Liver (tissue), 9 donors: Measurements from ENCODE around the gene TNFAIP6. TPM values are rescaled to one million over a fixed set of nuclear protein-coding genes. Genes with fewer than 3 reads are reported as not detected.
"Not testable (repeated sequence)": the region's sequence is repeated elsewhere in the genome, so short reads cannot be mapped to it uniquely, and the experiment has no call there.

Experiments used
- DNase-seq: peaks from one replicate; pipeline ENCODE4 v3.0.0-alpha.2; 2017; ENCODE audit warnings: low spot score
- H3K27ac ChIP-seq, 2 donors: one replicate each; pipeline ENCODE4 v1.7.0; 2013; ENCODE audit warnings: inconsistent platforms in 2 of 2, low read length in 2 of 2, control low read depth in 1 of 2, low read depth in 1 of 2, mild to moderate bottlenecking in 1 of 2
- H3K27me3 ChIP-seq, 4 donors: one replicate each; pipeline versions ENCODE4 v1.6.1 to v1.7.0; 2013; ENCODE audit warnings: low read length in 3 of 4, inconsistent platforms in 1 of 4, mild to moderate bottlenecking in 1 of 4, moderate library complexity in 1 of 4; ENCODE audit not compliant: control insufficient read depth in 4 of 4, insufficient read depth in 4 of 4
- H3K36me3 ChIP-seq, 4 donors: one replicate each; pipeline versions ENCODE4 v1.6.1 to v1.7.0; 2013; ENCODE audit warnings: low read length in 3 of 4, mild to moderate bottlenecking in 3 of 4, low read depth in 1 of 4, moderate library complexity in 1 of 4; ENCODE audit not compliant: control insufficient read depth in 4 of 4, insufficient read depth in 3 of 4
- H3K4me1 ChIP-seq, 4 donors: one replicate each; pipeline versions ENCODE4 v1.6.1 to v1.7.0; 2013; ENCODE audit warnings: low read length in 3 of 4, mild to moderate bottlenecking in 3 of 4, moderate library complexity in 1 of 4; ENCODE audit not compliant: control insufficient read depth in 4 of 4, insufficient read depth in 4 of 4
- H3K4me3 ChIP-seq, 3 donors: one replicate each; pipeline versions ENCODE4 v1.6.1 to v1.7.0; 2013; ENCODE audit warnings: low read length in 3 of 3, control low read depth in 1 of 3, low read depth in 1 of 3, mild to moderate bottlenecking in 1 of 3
- H3K9ac ChIP-seq, 2 donors: one replicate each; pipeline ENCODE4 v1.7.0; 2013; ENCODE audit warnings: low read length in 2 of 2, mild to moderate bottlenecking in 2 of 2, moderate library complexity in 2 of 2, control low read depth in 1 of 2, low read depth in 1 of 2
- H3K9me3 ChIP-seq, 4 donors: one replicate each; pipeline versions ENCODE4 v1.6.1 to v1.7.0; 2013; ENCODE audit warnings: low read length in 3 of 4; ENCODE audit not compliant: control insufficient read depth in 4 of 4
- ATF3 ChIP-seq: IDR thresholded peaks from 2 replicates; pipeline ENCODE4 v1.6.1; 2016; ENCODE audit warnings: antibody characterized with exemption
- FOXA1 ChIP-seq: IDR thresholded peaks from 2 replicates; pipeline ENCODE4 v1.6.1; 2016; ENCODE audit warnings: antibody characterized with exemption
- FOXA2 ChIP-seq: IDR thresholded peaks from 2 replicates; pipeline ENCODE4 v1.6.1; 2016; ENCODE audit warnings: antibody characterized with exemption
- GABPA ChIP-seq, 2 donors: IDR thresholded peaks in 1 of 2; conservative IDR thresholded peaks in 1 of 2; 2 replicates each; pipeline ENCODE4 v1.6.1; 2016; ENCODE audit warnings: antibody characterized with exemption in 2 of 2, mild to moderate bottlenecking in 1 of 2, moderate library complexity in 1 of 2
- HNF4A ChIP-seq, 2 donors: conservative IDR thresholded peaks; 2 replicates each; pipeline ENCODE4 v1.6.1; 2016; ENCODE audit warnings: antibody characterized with exemption in 2 of 2, mild to moderate bottlenecking in 2 of 2
- JUND ChIP-seq, 2 donors: IDR thresholded peaks; 2 replicates each; pipeline ENCODE4 v1.6.1; 2016; ENCODE audit warnings: antibody characterized with exemption in 2 of 2
- MAX ChIP-seq: IDR thresholded peaks from 2 replicates; pipeline ENCODE4 v1.6.1; 2016; ENCODE audit warnings: antibody characterized with exemption
- NR2F2 ChIP-seq: IDR thresholded peaks from 2 replicates; pipeline ENCODE4 v1.6.1; 2016; ENCODE audit warnings: antibody characterized with exemption
- RAD21 ChIP-seq, 2 donors: IDR thresholded peaks; 2 replicates each; pipeline ENCODE4 v1.6.1; 2016; ENCODE audit warnings: antibody characterized with exemption in 2 of 2, mild to moderate bottlenecking in 2 of 2
- RXRA ChIP-seq, 2 donors: IDR thresholded peaks; 2 replicates each; pipeline ENCODE4 v1.6.1; 2017 to 2018; ENCODE audit warnings: antibody characterized with exemption in 2 of 2, mild to moderate bottlenecking in 1 of 2
- SP1 ChIP-seq: IDR thresholded peaks from 2 replicates; pipeline ENCODE4 v1.6.1; 2018; ENCODE audit warnings: antibody characterized with exemption, mild to moderate bottlenecking
- TAF1 ChIP-seq: conservative IDR thresholded peaks from 2 replicates; pipeline ENCODE4 v1.6.1; 2016; ENCODE audit warnings: antibody characterized with exemption, mild to moderate bottlenecking
- YY1 ChIP-seq: IDR thresholded peaks from 2 replicates; pipeline ENCODE4 v1.6.1; 2016; ENCODE audit warnings: antibody characterized with exemption, mild to moderate bottlenecking
- ZBTB33 ChIP-seq: IDR thresholded peaks from 2 replicates; pipeline ENCODE4 v1.6.1; 2016; ENCODE audit warnings: antibody characterized with exemption
- WGBS: extraction: QIAGEN DNeasy Blood & Tissue Kit; methylation state at CpG from one replicate; pipeline ENCODE4 v1.1.7; 2013; 5-methylcytosine and 5-hydroxymethylcytosine counted together
- polyA plus RNA-seq, 2 donors: library from polyadenylated mRNA; stranded (reverse) in 1 of 2; unstranded in 1 of 2; fragments of 200-250 nt in 1 of 2; fragments of >200 nt in 1 of 2; fragmentation: Nextera tagmentation in 1 of 2; extraction: Ambion mirVana in 1 of 2; gene quantifications; one replicate each; pipeline versions ENCODE4 v1.2.1 to v1.2.3, GENCODE V29; 2013 to 2015
- total RNA-seq, 2 donors: library from RNA; depleted of rRNA; stranded (reverse); fragments of >200 nt; gene quantifications; one replicate each; pipeline ENCODE4 v1.2.3, GENCODE V29; 2014
- donor health status: healthy.
- donor health status: healthy.
- donor health status: healthy.
- donor health status: healthy.
- donor health status: healthy.

The TNFAIP6 gene
- total and polyA plus RNA-seq, 4 donors: 0.17 to 0.28 (median 0.20) TPM

GRCh38 chr2:151337643-151338042, 19.7 kb upstream of the TNFAIP6 start:
- H3K4me1 ChIP-seq: no peaks in the 10 kb centered on the region
- H3K27me3 ChIP-seq: no peaks in the 10 kb centered on the region
- no peaks in the 10 kb centered on the region for H3K9me3 ChIP-seq
- WGBS: 86% methylated on average over 1 of the region's 1 CpG
- no peak for DNase-seq
- no peak overlapping the region for H3K4me3 ChIP-seq
- H3K9ac ChIP-seq: no peak overlapping the region
- H3K27ac ChIP-seq: no peak overlapping the region
- no peaks in the 10 kb centered on the region for H3K36me3 ChIP-seq
- no peak for TF ChIP-seq MAX
- TF ChIP-seq GABPA (IDR thresholded peaks at IDR 0.05 in 1 of 2, conservative IDR thresholded peaks at IDR 0.05 in 1 of 2): no peak
- no peak for TF ChIP-seq ATF3
- TF ChIP-seq RAD21 (IDR thresholded peaks at IDR 0.05): no peak
- no peak for TF ChIP-seq NR2F2
- no peak for TF ChIP-seq HNF4A (conservative IDR thresholded peaks at IDR 0.05)

- H3K27me3 ChIP-seq: no peaks in the 10 kb centered on the region
- H3K4me1 ChIP-seq: no peaks in the 10 kb centered on the region
- no peak overlapping the region for H3K9ac ChIP-seq
- H3K27ac ChIP-seq: no peak overlapping the region
- 88% methylated on average over 3 of the region's 3 CpGs for WGBS
- H3K9me3 ChIP-seq: no peaks in the 10 kb centered on the region
- H3K36me3 ChIP-seq: no peaks in the 10 kb centered on the region
- DNase-seq: no peak
- no peak for TF ChIP-seq RAD21 (IDR thresholded peaks at IDR 0.05)
- TF ChIP-seq YY1: no peak
- no peak for TF ChIP-seq MAX
- TF ChIP-seq ZBTB33: no peak
- TF ChIP-seq ATF3: no peak
- TF ChIP-seq SP1: no peak
- TF ChIP-seq TAF1: no peak
- TF ChIP-seq GABPA (IDR thresholded peaks at IDR 0.05 in 1 of 2, conservative IDR thresholded peaks at IDR 0.05 in 1 of 2): no peak
- TF ChIP-seq FOXA2: no peak
- TF ChIP-seq JUND (IDR thresholded peaks at IDR 0.05): no peak
- TF ChIP-seq FOXA1: no peak
- TF ChIP-seq RXRA (IDR thresholded peaks at IDR 0.05): no peak
- H3K4me3 ChIP-seq: no peak overlapping the region
Observed at GRCh38 chr2:151338115-151338514, 19.3 kb upstream of the TNFAIP6 start.

GRCh38 chr2:151343073-151343472, 14.3 kb upstream of the TNFAIP6 start:
- no peaks in the 10 kb centered on the region for H3K4me1 ChIP-seq
- no peak overlapping the region for H3K9ac ChIP-seq
- WGBS: 89% methylated on average over 2 of the region's 2 CpGs
- no peak for DNase-seq
- no peaks in the 10 kb centered on the region for H3K27me3 ChIP-seq
- peaks cover 0 to 3% (median 1%) of the 10 kb centered on the region in 4 donors for H3K9me3 ChIP-seq
- no peaks in the 10 kb centered on the region for H3K36me3 ChIP-seq
- TF ChIP-seq YY1: no peak
- no peak for TF ChIP-seq GABPA (IDR thresholded peaks at IDR 0.05 in 1 of 2, conservative IDR thresholded peaks at IDR 0.05 in 1 of 2)
- no peak for TF ChIP-seq JUND (IDR thresholded peaks at IDR 0.05)
- TF ChIP-seq ZBTB33: no peak
- no peak overlapping the region for H3K4me3 ChIP-seq
- no peak overlapping the region for H3K27ac ChIP-seq

GRCh38 chr2:151344191-151344590, 13.2 kb upstream of the TNFAIP6 start:
- H3K27me3 ChIP-seq, H3K4me3 ChIP-seq, H3K27ac ChIP-seq, H3K36me3 ChIP-seq, H3K4me1 ChIP-seq, DNase-seq, H3K9me3 ChIP-seq, H3K9ac ChIP-seq: not testable (repeated sequence)
- WGBS: 92% methylated on average over 4 of the region's 4 CpGs
